ENCODE results near the gene ACSL1.

DNA sequence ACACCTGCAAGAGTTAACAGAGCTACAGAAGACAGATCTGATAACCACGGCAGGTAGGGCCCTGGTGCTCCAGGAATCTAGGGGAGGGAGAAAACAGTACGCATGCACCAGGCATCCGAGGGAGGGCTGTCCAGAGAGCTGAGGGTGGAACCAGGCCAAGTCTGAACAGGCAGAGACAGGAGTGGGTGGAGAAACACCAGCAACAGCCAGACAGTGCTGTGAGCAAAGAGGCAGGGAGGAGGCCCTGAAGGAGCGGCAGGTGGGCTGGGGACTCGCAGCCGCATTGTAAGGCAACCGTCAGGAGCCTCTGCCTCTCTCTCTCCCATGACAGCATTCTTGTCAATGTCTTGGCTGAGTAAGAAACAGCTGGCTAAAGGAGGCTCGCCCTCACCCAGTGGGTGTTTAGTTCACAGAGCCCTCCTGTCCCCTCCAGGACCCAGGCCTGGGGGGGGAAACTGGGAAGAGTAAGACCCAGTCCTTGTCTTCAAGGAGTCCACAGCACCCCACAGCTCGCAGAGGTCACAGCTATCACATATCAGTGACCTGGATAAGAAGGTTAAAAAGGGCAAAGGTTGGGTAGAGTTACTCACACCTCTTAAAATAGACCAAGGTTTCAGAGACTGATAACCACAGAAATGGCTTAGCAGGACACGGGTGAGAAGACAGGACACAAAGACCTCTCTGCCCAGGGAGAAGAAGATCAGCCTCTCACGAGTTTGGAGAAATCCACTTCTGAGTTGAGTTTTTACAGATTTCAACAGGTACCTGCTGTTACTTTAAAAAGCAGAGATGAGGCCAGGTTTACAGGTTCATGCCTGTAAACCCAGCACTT lies 10.5 kb downstream of the ACSL1 start:
- TF ChIP-seq, protein P1, sequence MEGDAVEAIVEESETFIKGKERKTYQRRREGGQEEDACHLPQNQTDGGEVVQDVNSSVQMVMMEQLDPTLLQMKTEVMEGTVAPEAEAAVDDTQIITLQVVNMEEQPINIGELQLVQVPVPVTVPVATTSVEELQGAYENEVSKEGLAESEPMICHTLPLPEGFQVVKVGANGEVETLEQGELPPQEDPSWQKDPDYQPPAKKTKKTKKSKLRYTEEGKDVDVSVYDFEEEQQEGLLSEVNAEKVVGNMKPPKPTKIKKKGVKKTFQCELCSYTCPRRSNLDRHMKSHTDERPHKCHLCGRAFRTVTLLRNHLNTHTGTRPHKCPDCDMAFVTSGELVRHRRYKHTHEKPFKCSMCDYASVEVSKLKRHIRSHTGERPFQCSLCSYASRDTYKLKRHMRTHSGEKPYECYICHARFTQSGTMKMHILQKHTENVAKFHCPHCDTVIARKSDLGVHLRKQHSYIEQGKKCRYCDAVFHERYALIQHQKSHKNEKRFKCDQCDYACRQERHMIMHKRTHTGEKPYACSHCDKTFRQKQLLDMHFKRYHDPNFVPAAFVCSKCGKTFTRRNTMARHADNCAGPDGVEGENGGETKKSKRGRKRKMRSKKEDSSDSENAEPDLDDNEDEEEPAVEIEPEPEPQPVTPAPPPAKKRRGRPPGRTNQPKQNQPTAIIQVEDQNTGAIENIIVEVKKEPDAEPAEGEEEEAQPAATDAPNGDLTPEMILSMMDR (IDR thresholded peaks at IDR 0.05), result no peak
- TF ChIP-seq ZFX (IDR thresholded peaks at IDR 0.05; ENCODE audit: borderline replicate concordance), result no peak
